ENCODE measurements around the gene FPR2.
"Not testable (repeated sequence)": the region's sequence is repeated elsewhere in the genome, so short reads cannot be mapped to it uniquely, and the experiment has no call there.

FPR2 gene

GRCh38 chr19:51727349-51727880 is 33.6 kb upstream of the FPR2 start:
- DNase-seq (ENCODE audit: low spot score), result peak; percentile 66
- ChIA-PET POLR2A (ENCODE audit: low non-redundant PET) (no interaction called here), CTCF (interaction anchor here (0.6 to 1.7 kb wide), 5 partner anchors 34 to 128 kb away, joined by 3 to 5 read pairs (median 3); no protein-coding TSS in a partner anchor)
- no peak for TF ChIP-seq CTCF (conservative IDR thresholded peaks at IDR 0.05; ENCODE audit: low read depth)
- H3K27ac ChIP-seq, result peak overlapping the region; percentile 99

- TF ChIP-seq CTCF (conservative IDR thresholded peaks at IDR 0.05; ENCODE audit: low read depth), result no peak
- ChIA-PET POLR2A (ENCODE audit: low non-redundant PET) (no interaction called here), CTCF (no interaction called here)
- no peak for DNase-seq (ENCODE audit: low spot score)
- H3K27ac ChIP-seq, result peak overlapping the region; percentile 99
Observed at GRCh38 chr19:51729781-51730180, 31.2 kb upstream of the FPR2 start.

- no peak for TF ChIP-seq CTCF (conservative IDR thresholded peaks at IDR 0.05; ENCODE audit: low read depth)
- POLR2A ChIA-PET (ENCODE audit: low non-redundant PET), result no interaction called here
- H3K27ac ChIP-seq, result no peak overlapping the region
- CTCF ChIA-PET, result no interaction called here
- no peak for DNase-seq (ENCODE audit: low spot score)
Observed at GRCh38 chr19:51733742-51734522, 27.0 kb upstream of the FPR2 start.

GRCh38 chr19:51735759-51736449 is 25.1 kb upstream of the FPR2 start:
- DNase-seq (ENCODE audit: low spot score), result no peak
- POLR2A ChIA-PET (ENCODE audit: low non-redundant PET), result no interaction called here
- no peak overlapping the region for H3K27ac ChIP-seq
- no peak for TF ChIP-seq CTCF (conservative IDR thresholded peaks at IDR 0.05; ENCODE audit: low read depth)
- CTCF ChIA-PET, result no interaction called here

- ChIA-PET POLR2A (ENCODE audit: low non-redundant PET) (no interaction called here), CTCF (interaction anchor here (0.7 kb wide), 1 partner anchor 10 kb away, joined by 4 read pairs; no protein-coding TSS in a partner anchor)
- no peak for DNase-seq (ENCODE audit: low spot score)
- H3K27ac ChIP-seq, result no peak overlapping the region
- TF ChIP-seq CTCF (conservative IDR thresholded peaks at IDR 0.05; ENCODE audit: low read depth), result no peak
Observed at GRCh38 chr19:51737389-51737788, 23.6 kb upstream of the FPR2 start.

- no peak for DNase-seq (ENCODE audit: low spot score)
- H3K27ac ChIP-seq, result no peak overlapping the region
- POLR2A ChIA-PET (ENCODE audit: low non-redundant PET), result no interaction called here
- no peak for TF ChIP-seq CTCF (conservative IDR thresholded peaks at IDR 0.05; ENCODE audit: low read depth)
- CTCF ChIA-PET, result interaction anchor here (0.6 to 0.7 kb wide), 3 partner anchors 9 to 822 kb away, joined by 3 to 4 read pairs (median 4); no protein-coding TSS in a partner anchor
Observed at GRCh38 chr19:51737924-51738323, 23.1 kb upstream of the FPR2 start.

GRCh38 chr19:51738523-51738922 is 22.5 kb upstream of the FPR2 start:
- H3K27ac ChIP-seq; DNase-seq (ENCODE audit: low spot score); POLR2A ChIA-PET (ENCODE audit: low non-redundant PET): not testable (repeated sequence)
- CTCF ChIA-PET, result interaction anchor here (0.6 to 0.7 kb wide), 3 partner anchors 59 to 823 kb away, joined by 3 to 4 read pairs (median 3); no protein-coding TSS in a partner anchor
